Measurements from ENCODE around the gene CLCNKB. TPM values are rescaled to one million over a fixed set of nuclear protein-coding genes. Genes with fewer than 3 reads are reported as not detected.

Gene CLCNKB
- total RNA-seq, 1 donor from 2014 or later, result 0.57 TPM

GRCh38 chr1:16007671-16008341 lies 35.8 kb upstream of the CLCNKB start:
- no peaks in the 10 kb centered on the region for H3K9me3 Mint-ChIP-seq (ENCODE audit: low read depth)
- no peak overlapping the region for H3K27ac Mint-ChIP-seq (ENCODE audit: unreplicated experiment)
- H3K27me3 Mint-ChIP-seq (ENCODE audit: low read depth), result no peaks in the 10 kb centered on the region
- no peak for DNase-seq (ENCODE audit: low spot score)
- H3K4me3 Mint-ChIP-seq (ENCODE audit: unreplicated experiment), result no peak overlapping the region
- peaks cover 14% of the 10 kb centered on the region for H3K4me1 Mint-ChIP-seq (ENCODE audit: low read depth)
- no peak for TF ChIP-seq CTCF (IDR thresholded peaks at IDR 0.05)
- H3K36me3 Mint-ChIP-seq (ENCODE audit: low read depth), result no peaks in the 10 kb centered on the region

- TF ChIP-seq CTCF (IDR thresholded peaks at IDR 0.05), result peak; percentile 99
- Mint-ChIP-seq H3K4me1 (ENCODE audit: low read depth) (peaks cover 21% of the 10 kb centered on the region), H3K36me3 (ENCODE audit: low read depth) (no peaks in the 10 kb centered on the region), H3K9me3 (ENCODE audit: low read depth) (no peaks in the 10 kb centered on the region), H3K27me3 (ENCODE audit: low read depth) (no peaks in the 10 kb centered on the region), H3K4me3 (ENCODE audit: unreplicated experiment) (no peak overlapping the region), H3K27ac (ENCODE audit: unreplicated experiment) (no peak overlapping the region)
- peak; percentile 92 for DNase-seq (ENCODE audit: low spot score)
Measured at GRCh38 chr1:16009030-16009460, 34.5 kb upstream of the CLCNKB start.

GRCh38 chr1:16009678-16010077 lies 33.9 kb upstream of the CLCNKB start:
- no peak for TF ChIP-seq CTCF (IDR thresholded peaks at IDR 0.05)
- H3K4me1 Mint-ChIP-seq (ENCODE audit: low read depth), result peaks cover 28% of the 10 kb centered on the region
- H3K36me3 Mint-ChIP-seq (ENCODE audit: low read depth), result no peaks in the 10 kb centered on the region
- DNase-seq (ENCODE audit: low spot score), result peak; percentile 87
- H3K27me3 Mint-ChIP-seq (ENCODE audit: low read depth), result no peaks in the 10 kb centered on the region
- H3K27ac Mint-ChIP-seq (ENCODE audit: unreplicated experiment), result no peak overlapping the region
- H3K9me3 Mint-ChIP-seq (ENCODE audit: low read depth), result no peaks in the 10 kb centered on the region
- H3K4me3 Mint-ChIP-seq (ENCODE audit: unreplicated experiment), result no peak overlapping the region

- no peaks in the 10 kb centered on the region for H3K27me3 Mint-ChIP-seq (ENCODE audit: low read depth)
- DNase-seq (ENCODE audit: low spot score), result no peak
- peak overlapping the region; percentile 38 for H3K27ac Mint-ChIP-seq (ENCODE audit: unreplicated experiment)
- TF ChIP-seq CTCF (IDR thresholded peaks at IDR 0.05), result no peak
- no peak overlapping the region for H3K4me3 Mint-ChIP-seq (ENCODE audit: unreplicated experiment)
- H3K4me1 Mint-ChIP-seq (ENCODE audit: low read depth), result peaks cover 39% of the 10 kb centered on the region
- H3K36me3 Mint-ChIP-seq (ENCODE audit: low read depth), result peaks cover 4% of the 10 kb centered on the region
- no peaks in the 10 kb centered on the region for H3K9me3 Mint-ChIP-seq (ENCODE audit: low read depth)
Measured at GRCh38 chr1:16010837-16011236, 32.7 kb upstream of the CLCNKB start.

- Mint-ChIP-seq H3K4me3 (ENCODE audit: unreplicated experiment) (no peak overlapping the region), H3K27ac (ENCODE audit: unreplicated experiment) (peak overlapping the region; percentile 41), H3K36me3 (ENCODE audit: low read depth) (peaks cover 4% of the 10 kb centered on the region), H3K4me1 (ENCODE audit: low read depth) (peaks cover 44% of the 10 kb centered on the region), H3K9me3 (ENCODE audit: low read depth) (no peaks in the 10 kb centered on the region), H3K27me3 (ENCODE audit: low read depth) (no peaks in the 10 kb centered on the region)
- no peak for DNase-seq (ENCODE audit: low spot score)
- TF ChIP-seq CTCF (IDR thresholded peaks at IDR 0.05), result no peak
Measured at GRCh38 chr1:16011936-16012589, 31.5 kb upstream of the CLCNKB start.

All from chondrocyte (in vitro differentiated cells).